HFF-Myc (cell line): Measurements from ENCODE around the gene DPT.

Source experiments
- DNase-seq: peaks from one replicate; pipeline ENCODE4 v3.0.0-alpha.2; 2011; ENCODE audit warnings: low read depth; ENCODE audit errors: extremely low read depth
- H3K4me3 ChIP-seq: replicated peaks from 2 replicates; pipeline ENCODE4 v1.5.1; 2011; ENCODE audit warnings: low read depth, mild to moderate bottlenecking, control low read depth, low read length
- CTCF ChIP-seq: IDR thresholded peaks from 2 replicates; pipeline ENCODE4 v1.5.1; 2012; ENCODE audit warnings: mild to moderate bottlenecking, low read depth, low read length, control low read depth; ENCODE audit errors: missing control alignments

DPT gene

GRCh38 chr1:168688644-168689326, 40.2 kb downstream of the DPT start:
- no peak overlapping the region for H3K4me3 ChIP-seq
- no peak for DNase-seq
- TF ChIP-seq CTCF = no peak

DNA sequence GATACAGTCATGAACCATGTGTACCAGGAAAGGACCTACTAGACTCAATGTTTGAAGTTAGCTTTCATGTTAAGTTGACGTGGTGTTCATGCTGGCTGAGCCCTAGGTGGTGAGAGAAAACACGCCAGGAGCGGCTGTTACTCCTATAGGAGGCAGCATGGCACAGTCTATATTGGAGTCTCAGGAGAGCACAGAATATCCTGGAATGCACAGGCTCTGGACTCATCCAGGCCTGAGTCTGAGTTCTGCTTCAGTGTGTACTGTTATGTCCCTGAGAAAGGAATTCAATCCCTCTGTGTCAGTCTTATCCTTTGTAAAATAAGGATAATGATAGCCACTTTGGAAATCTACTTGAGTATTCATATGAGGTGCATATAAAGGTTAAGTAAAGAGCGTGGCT, 41.2 kb downstream of the DPT start:
- TF ChIP-seq CTCF = no peak
- no peak for DNase-seq

DNA sequence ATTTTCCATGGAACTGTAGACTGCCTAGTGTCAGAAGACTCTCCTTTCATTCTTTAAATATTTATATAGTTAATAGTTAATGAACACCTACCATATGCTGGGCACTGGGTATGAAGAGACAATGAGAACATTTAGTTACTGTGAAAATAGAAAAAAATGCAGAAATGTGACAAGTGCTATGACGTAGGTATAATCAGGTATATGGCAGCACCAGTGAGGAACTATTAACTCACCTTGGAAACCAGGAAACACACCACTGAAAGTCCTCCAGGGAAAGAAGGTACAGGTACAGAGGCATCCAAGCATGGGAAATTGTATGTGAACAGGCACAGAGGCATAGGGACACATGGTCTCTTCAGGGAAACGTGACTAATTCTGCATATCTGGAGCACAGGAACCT, 42.3 kb downstream of the DPT start:
- no peak overlapping the region for H3K4me3 ChIP-seq
- DNase-seq = no peak
- TF ChIP-seq CTCF = no peak

More for the DNA sequence above, 41.2 kb downstream of the DPT start:
- no peak overlapping the region for H3K4me3 ChIP-seq

DNA sequence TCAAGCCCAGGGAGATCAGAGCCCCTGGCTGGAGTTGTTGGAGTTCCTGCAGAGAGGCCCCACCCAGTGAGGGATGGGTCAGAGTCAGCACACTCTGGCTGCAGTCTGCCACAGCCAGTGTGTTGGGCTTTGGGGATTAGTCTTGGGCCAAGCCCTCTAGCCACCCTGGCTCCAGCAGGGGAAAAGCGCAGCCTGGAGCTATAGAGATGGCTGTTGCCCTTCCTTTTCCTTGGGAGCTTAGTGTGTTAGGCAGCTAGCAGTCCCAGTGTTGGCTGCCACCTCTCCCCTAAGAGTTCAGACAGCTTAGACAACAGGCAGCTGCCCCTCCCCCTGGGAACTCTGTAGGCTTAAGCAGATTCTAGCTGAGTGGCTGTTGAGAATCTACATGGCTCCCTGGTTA, 45.1 kb downstream of the DPT start:
- DNase-seq = no peak
- no peak overlapping the region for H3K4me3 ChIP-seq
- TF ChIP-seq CTCF = no peak

- DNase-seq = no peak
- H3K4me3 ChIP-seq = no peak overlapping the region
- no peak for TF ChIP-seq CTCF
These were observed 52.1 kb downstream of the DPT start for GRCh38 chr1:168676861-168677260.

- no peak for TF ChIP-seq CTCF
These were observed 52.8 kb downstream of the DPT start for GRCh38 chr1:168676029-168676812.

More at GRCh38 chr1:168676029-168676812, 52.8 kb downstream of the DPT start:
- DNase-seq = no peak
- H3K4me3 ChIP-seq = no peak overlapping the region
